Testis (tissue), 2 donors: Measurements from ENCODE around the gene ATRN.

Experiments
- CTCF ChIP-seq, 3 experiments: fragments of 450-650 bp in 2 of 3; fragments of 200-600 bp in 1 of 3; sonication (generic) in 1 of 3; IDR thresholded peaks; one replicate each; pipeline ENCODE4 v1.5.1; 2016 to 2019; ENCODE audit warnings: antibody characterized with exemption in 3 of 3, mild to moderate bottlenecking in 2 of 3, moderate library complexity in 1 of 3
- POLR2A ChIP-seq: fragments of 450-650 bp; IDR thresholded peaks from one replicate; pipeline ENCODE4 v1.6.1; 2017; ENCODE audit warnings: antibody characterized with exemption, mild to moderate bottlenecking, moderate library complexity

- TF ChIP-seq POLR2A (no peak), CTCF (IDR thresholded peaks at IDR 0.05) (no peak)
Measured at GRCh38 chr20:3436864-3437574, 33.8 kb upstream of the ATRN start.
